MM.1S (cell line): ENCODE results near the gene AATK.

ENCODE experiments used
- DNase-seq: peaks from one replicate; pipeline ENCODE4 v3.0.0-alpha.2; 2015
- H2AFZ ChIP-seq: fragments of 300-600 bp; sonication (generic); 2 replicates; pipeline ENCODE4 v1.6.0; 2016; ENCODE audit warnings: antibody characterized with exemption, low read length
- H3F3A ChIP-seq: fragments of 300-600 bp; sonication (generic); 2 replicates; pipeline ENCODE4 v1.6.1; 2016; ENCODE audit warnings: mild to moderate bottlenecking, antibody characterized with exemption, low read length, moderate library complexity, mixed read lengths; ENCODE audit not compliant: insufficient read depth
- H3K27ac ChIP-seq: fragments of 300-600 bp; sonication (generic); 2 replicates; pipeline ENCODE4 v1.5.1; 2016; ENCODE audit warnings: mild to moderate bottlenecking, low read length
- H3K27me3 ChIP-seq: fragments of 300-600 bp; sonication (generic); replicated peaks from 2 replicates; pipeline ENCODE4 v1.6.0; 2016; ENCODE audit warnings: low read length; ENCODE audit not compliant: insufficient read depth
- H3K36me3 ChIP-seq: fragments of 300-600 bp; sonication (generic); replicated peaks from 2 replicates; pipeline ENCODE4 v1.6.1; 2016; ENCODE audit warnings: mild to moderate bottlenecking, low read length, mixed read lengths; ENCODE audit not compliant: insufficient read depth
- H3K4me1 ChIP-seq: fragments of 300-600 bp; sonication (generic); 2 replicates; pipeline ENCODE4 v1.6.1; 2016; ENCODE audit warnings: low read length, mixed read lengths
- H3K4me2 ChIP-seq: fragments of 300-600 bp; sonication (generic); 2 replicates; pipeline ENCODE4 v1.6.0; 2016; ENCODE audit warnings: low read depth, low read length
- H3K4me3 ChIP-seq: fragments of 300-600 bp; sonication (generic); 2 replicates; pipeline ENCODE4 v1.5.1; 2016; ENCODE audit warnings: low read length, mixed read lengths
- H3K79me2 ChIP-seq: fragments of 300-600 bp; sonication (generic); 2 replicates; pipeline ENCODE4 v1.6.1; 2016; ENCODE audit warnings: mixed run types, low read length, mixed read lengths
- H3K9ac ChIP-seq: fragments of 300-600 bp; sonication (generic); 2 replicates; pipeline ENCODE4 v1.6.1; 2016; ENCODE audit warnings: low read length, mixed read lengths
- H3K9me2 ChIP-seq: fragments of 300-600 bp; sonication (generic); replicated peaks from 2 replicates; pipeline ENCODE4 v1.6.1; 2016; ENCODE audit warnings: mild to moderate bottlenecking, low read length, mixed read lengths; ENCODE audit not compliant: insufficient read depth
- H3K9me3 ChIP-seq: fragments of 300-600 bp; sonication (generic); replicated peaks from 2 replicates; pipeline ENCODE4 v1.6.1; 2016; ENCODE audit warnings: mild to moderate bottlenecking, low read length, mixed read lengths; ENCODE audit not compliant: insufficient read depth
- H4K20me1 ChIP-seq: fragments of 300-600 bp; sonication (generic); 2 replicates; pipeline ENCODE4 v1.6.1; 2016; ENCODE audit warnings: mild to moderate bottlenecking, low read length, moderate library complexity, mixed read lengths; ENCODE audit not compliant: insufficient read depth
- CTCF ChIP-seq: fragments of 300-600 bp; sonication (generic); IDR thresholded peaks from 2 replicates; pipeline ENCODE4 v1.5.1; 2016; ENCODE audit warnings: antibody characterized with exemption, low read length, mixed read lengths
- EZH2 ChIP-seq: fragments of 300-600 bp; sonication (generic); optimal IDR thresholded peaks from 2 replicates; pipeline ENCODE3; 2017; ENCODE audit warnings: low read depth, mild to moderate bottlenecking, antibody characterized with exemption, low read length, mixed read lengths
- EZH2phosphoT487 ChIP-seq: fragments of 300-600 bp; sonication (generic); IDR thresholded peaks from 2 replicates; pipeline ENCODE4 v1.6.1; 2018; ENCODE audit warnings: antibody characterized with exemption, low read length

Gene AATK

GRCh38 chr17:81076141-81076679 lies 89.8 kb downstream of the AATK start:
- Histone ChIP-seq H3K4me3 (no peak overlapping the region), H3K27me3 (peaks cover 100% of the 10 kb centered on the region), H3K4me2 (no peak overlapping the region)

GRCh38 chr17:81075307-81075706 lies 90.7 kb downstream of the AATK start:
- Histone ChIP-seq H3K4me3 (no peak overlapping the region), H3K27me3 (peaks cover 100% of the 10 kb centered on the region), H3K9ac (no peak overlapping the region), H3K9me2 (no peaks in the 10 kb centered on the region), H3F3A (no peaks in the 10 kb centered on the region), H3K4me1 (no peaks in the 10 kb centered on the region), H2AFZ (no peak overlapping the region), H3K36me3 (no peaks in the 10 kb centered on the region), H3K4me2 (no peak overlapping the region), H3K9me3 (no peaks in the 10 kb centered on the region), H3K79me2 (no peaks in the 10 kb centered on the region), H3K27ac (no peak overlapping the region), H4K20me1 (no peaks in the 10 kb centered on the region)
- DNase-seq = no peak
- TF ChIP-seq EZH2 (no peak), CTCF (no peak)

More at GRCh38 chr17:81076141-81076679, 89.8 kb downstream of the AATK start:
- Histone ChIP-seq H3K9me3 (no peaks in the 10 kb centered on the region), H3K36me3 (no peaks in the 10 kb centered on the region), H3K4me1 (no peaks in the 10 kb centered on the region), H2AFZ (no peak overlapping the region), H3F3A (no peaks in the 10 kb centered on the region), H3K9me2 (no peaks in the 10 kb centered on the region), H4K20me1 (no peaks in the 10 kb centered on the region), H3K9ac (no peak overlapping the region), H3K27ac (no peak overlapping the region), H3K79me2 (no peaks in the 10 kb centered on the region)
- TF ChIP-seq EZH2phosphoT487 (no peak), EZH2 (no peak), CTCF (no peak)
- no peak for DNase-seq

- DNase-seq = no peak
- no peak overlapping the region for H3K27ac ChIP-seq
- peaks cover 100% of the 10 kb centered on the region for H3K27me3 ChIP-seq
- H2AFZ ChIP-seq = no peak overlapping the region
- H3K9me3 ChIP-seq = no peaks in the 10 kb centered on the region
- no peaks in the 10 kb centered on the region for H3K79me2 ChIP-seq
- no peak overlapping the region for H3K9ac ChIP-seq
- no peak overlapping the region for H3K4me3 ChIP-seq
- H3K9me2 ChIP-seq = no peaks in the 10 kb centered on the region
- no peaks in the 10 kb centered on the region for H3K4me1 ChIP-seq
- H3F3A ChIP-seq = no peaks in the 10 kb centered on the region
- H3K4me2 ChIP-seq = no peak overlapping the region
- no peaks in the 10 kb centered on the region for H3K36me3 ChIP-seq
- H4K20me1 ChIP-seq = no peaks in the 10 kb centered on the region
- TF ChIP-seq EZH2phosphoT487 (no peak), CTCF (no peak), EZH2 (no peak)
These were observed 91.1 kb downstream of the AATK start for GRCh38 chr17:81074875-81075274.
